ENCODE results near the gene AQP11.
"Not testable (repeated sequence)": the region's sequence is repeated elsewhere in the genome, so short reads cannot be mapped to it uniquely, and the experiment has no call there.

Gene AQP11, protein sequence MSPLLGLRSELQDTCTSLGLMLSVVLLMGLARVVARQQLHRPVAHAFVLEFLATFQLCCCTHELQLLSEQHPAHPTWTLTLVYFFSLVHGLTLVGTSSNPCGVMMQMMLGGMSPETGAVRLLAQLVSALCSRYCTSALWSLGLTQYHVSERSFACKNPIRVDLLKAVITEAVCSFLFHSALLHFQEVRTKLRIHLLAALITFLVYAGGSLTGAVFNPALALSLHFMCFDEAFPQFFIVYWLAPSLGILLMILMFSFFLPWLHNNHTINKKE

DNA sequence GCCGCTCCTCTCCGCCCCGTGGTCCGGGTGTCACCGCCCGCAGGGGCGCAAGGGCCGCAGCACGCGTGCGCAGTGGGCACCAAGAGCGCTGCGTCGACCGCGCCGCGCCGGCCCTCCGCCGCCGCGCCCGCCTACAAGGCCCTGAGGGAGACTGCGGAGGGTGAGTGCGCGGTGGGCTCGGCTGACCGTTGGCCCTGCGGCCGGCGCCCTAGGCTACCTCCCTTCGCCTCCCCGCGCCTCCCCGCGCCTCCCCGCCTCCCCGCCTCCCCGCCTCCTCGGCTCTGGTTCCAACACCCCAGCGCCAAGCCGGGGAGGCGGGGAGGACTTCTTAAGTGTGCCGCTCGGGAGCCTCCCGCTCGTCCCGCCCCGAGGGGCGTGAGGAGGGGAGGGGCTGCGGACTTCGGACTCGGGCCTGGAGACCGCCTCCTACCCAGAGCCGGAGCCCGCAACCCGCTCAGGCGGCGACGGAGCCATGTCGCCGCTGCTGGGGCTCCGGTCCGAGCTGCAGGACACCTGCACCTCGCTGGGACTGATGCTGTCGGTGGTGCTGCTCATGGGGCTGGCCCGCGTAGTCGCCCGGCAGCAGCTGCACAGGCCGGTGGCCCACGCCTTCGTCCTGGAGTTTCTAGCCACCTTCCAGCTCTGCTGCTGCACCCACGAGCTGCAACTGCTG, at the start of gene AQP11:
TSS of gene AQP11 (plus strand) at position 433 of the 673 bp plus-strand sequence. CDS start at position 473, 40 bp downstream.
- peak in 54 of 56 donors; percentile 39 to 91 (median 77) for DNase-seq

DNA sequence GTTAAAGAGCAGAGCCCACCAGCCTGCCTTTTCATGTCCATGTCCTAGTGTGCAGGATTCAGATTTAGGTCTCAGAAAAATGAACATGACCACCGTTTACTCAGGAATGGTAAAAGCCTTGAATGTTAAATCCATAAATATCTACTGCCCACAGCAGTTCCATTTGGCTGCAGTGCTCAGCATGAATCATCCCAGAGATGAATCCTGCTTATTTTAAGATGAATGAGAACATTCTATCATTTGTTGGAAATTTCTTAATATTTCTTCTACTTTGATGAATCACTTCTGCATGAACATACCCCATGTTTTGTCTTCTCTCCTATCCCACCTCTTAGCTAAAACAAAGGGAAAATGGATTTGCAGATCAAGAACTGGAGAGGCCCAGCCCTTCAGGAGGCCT, 47.5 kb upstream of the AQP11 start:
- no peak for DNase-seq

DNA sequence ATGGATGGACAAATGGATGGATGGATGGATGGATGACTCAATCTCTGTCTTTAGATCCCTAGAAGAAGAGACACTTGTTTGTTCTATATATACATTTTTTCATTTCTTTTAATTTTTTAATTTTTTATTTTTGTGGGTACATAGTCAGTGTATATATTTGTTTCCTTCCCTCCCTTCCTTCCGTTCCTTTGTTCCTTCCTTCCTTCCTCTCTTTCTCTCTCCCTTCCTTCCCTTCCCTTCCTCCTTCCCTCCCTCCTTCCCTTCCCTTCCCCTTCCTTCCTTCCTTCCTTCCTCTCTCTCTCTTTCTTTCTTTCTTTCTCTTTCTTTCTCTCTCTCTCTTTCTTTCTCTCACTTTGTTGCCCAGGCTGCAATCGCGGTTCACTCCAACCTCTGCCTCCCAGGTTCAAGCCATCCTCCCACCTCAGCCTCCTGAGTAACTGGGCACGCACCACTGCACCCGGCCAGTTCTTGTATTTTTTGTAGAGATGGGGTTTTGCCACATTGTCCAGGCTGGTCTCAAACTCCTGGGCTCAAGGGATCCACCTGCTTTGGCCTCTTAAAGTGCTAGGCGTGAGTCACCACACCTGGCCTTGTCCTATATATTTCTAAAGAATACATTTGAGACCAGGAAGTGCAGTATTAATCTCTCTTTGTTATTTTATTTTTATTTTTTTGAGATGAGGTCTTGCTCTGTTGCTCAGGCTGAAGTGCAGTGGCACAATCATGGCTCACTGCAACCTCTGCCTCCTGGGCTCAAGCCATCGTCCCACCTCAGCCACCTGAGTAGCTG, 42.5 kb upstream of the AQP11 start:
- DNase-seq, result no peak

DNA sequence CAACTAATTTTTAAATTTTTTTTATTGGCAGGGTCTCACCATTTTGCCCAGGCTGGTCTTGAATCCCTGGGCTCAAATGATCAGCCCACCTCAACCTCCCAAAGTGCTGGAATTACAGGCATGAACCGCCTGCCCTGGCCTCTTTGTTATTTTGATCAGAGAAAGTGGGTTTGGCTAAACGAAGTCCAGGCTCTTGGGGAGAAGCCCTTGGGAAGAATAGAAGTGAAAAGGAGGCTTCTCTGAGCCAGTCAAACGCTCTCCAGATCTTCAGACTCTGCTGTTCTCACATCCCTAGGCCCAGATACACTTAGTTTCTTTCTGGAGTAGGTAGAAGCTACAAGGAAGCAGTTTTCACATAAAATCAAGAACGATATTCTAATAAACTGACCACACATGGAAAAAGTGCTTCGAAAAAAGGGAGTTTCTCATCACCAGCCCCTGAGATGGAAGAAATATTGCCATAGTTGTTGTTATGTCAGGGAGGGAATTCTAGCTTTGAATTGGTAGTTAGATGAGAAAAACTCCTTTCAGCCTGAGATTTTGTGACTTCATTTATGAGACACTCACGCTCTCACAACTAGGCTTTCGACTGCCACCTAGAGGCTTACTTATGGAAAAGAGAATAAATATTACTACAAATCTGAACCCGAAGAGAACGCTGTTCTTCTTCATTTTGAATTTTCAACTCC, 41.7 kb upstream of the AQP11 start:
- DNase-seq, result peak in 23 of 56 donors; percentile 4 to 67 (median 22)

DNA sequence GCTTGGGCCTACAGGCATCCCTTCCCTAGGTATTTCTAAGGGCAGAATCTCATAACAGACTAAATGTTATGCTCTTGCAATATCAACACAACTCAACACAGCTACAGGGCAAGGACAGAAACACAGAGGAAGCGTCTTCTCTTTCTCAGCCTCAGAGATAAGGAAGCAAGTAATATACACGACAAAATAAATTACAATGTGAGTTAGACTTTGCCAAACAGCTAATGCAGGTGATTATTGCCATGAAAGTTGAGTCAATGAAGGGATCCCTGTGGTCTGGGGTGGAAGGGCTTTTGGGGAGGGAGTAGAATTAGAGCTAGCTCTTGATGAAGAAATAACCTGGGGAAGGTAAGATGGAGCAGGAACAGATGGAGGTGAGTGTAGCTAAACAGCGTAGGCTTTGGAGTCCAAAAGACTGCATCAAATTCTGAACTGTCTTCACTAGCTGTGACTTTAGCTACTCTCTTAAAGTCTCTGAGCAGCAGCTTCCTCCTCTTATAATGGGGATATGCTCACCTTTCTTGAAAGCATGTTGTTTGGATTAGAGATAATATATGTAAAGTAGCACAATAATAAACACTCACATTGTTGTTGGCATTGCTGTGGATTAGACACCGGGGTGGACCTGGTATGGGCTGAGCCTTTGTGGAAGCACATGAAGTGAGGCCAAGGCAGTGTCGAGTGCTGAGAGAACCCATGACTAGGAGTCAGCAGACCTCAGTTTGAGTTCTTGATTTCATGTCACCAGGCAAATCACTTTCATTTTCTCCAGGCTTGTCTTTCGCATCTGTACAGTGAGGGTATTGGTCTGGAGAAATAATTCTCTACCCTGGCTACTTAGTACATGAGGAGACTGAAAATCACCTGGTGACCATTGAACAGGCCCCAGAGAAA, 41.0 kb upstream of the AQP11 start:
- peak in 3 of 56 donors; percentile 16 to 49 (median 43) for DNase-seq

DNA sequence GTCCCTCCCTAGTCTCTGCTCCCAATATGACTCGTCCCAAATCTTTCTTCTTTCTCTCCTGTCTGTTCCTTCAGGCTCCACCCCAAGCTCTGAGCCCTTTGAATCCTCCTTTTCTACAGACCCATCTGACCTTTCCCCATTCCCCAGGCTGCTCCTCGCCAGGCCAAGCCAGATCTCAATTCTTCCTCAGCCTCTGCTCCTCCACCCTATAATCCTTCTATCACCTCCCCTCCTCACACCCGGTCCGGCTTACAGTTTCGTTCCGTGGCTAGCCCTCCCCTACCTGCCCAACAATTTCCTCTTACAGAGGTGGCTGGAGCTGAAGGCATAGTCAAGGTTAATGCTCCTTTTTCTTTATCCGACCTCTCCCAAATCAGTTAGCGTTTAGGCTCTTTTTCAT, 38.3 kb upstream of the AQP11 start:
- DNase-seq, result not testable (repeated sequence)

DNA sequence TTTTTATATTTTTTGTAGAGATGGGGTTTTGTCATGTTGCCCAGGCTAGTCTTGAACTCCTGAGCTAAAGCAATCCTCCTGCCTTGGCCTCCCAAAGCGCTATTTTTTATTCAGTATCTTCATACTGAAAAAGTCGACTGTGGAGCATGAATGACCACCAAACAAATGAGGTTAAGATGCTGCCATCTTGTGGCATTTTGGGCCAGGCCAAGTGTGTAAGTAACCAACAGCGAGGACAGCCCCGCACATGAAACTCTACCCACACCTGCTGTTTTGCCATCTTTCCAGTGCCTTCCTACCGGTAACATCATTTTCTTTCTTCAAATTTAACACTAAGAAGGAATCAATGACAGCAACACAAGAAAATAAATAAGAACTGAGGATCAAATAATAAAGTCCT, 32.2 kb upstream of the AQP11 start:
- DNase-seq, result peak in 10 of 56 donors; percentile 1 to 16 (median 6)

DNA sequence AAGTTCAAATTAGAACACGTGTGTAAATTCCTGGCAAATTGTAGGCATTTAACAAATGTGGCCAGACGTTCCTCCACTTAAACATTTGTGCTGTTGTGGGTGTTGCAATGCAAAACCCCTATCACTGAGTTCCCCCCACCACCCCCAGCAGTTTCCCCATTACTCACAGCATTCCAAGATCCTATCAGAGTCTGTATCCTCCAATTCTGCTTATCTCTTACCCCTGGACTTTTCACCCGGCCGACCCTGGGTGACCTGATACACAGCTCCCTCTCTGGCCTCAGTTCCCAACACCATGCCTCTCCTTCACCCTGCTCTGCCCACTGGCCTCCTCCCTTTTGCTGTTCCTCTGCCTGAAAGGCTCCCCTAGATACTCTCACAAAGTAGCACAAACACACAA, 31.4 kb upstream of the AQP11 start:
- no peak for DNase-seq

DNA sequence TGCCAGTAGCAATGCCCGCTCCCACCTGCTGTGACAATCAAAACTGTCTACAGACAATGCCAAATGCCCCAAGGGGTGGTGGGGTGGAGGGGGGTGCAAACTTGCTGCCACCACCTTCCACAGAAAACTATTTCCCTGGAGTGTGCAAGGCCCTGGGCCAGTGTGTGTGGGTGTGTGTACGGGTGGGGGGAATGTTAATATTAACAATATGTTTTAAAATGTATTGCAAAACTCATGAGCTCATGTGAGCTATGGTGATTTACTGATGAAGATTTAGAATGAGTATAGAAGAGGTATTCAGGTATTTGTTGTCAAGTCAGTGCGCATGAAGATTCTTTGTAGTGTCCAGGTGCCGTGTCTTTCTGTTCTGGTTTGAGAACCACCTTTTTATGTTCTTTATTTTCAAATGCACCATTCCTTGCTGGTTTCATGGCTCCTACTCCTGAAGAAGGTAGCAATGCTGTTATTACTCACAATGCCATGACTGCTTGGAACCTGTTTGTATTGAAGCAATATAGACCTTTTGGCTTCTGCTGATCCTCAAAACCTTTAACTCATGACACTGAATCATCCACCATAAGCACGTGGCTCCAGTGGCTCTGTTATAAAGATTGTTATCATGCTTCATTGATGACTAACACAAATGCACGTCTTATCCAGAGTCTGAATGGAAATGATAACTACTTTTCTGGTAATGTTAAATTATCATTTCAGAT, 29.9 kb upstream of the AQP11 start:
- peak in 1 of 56 donors; percentile 30 for DNase-seq

DNA sequence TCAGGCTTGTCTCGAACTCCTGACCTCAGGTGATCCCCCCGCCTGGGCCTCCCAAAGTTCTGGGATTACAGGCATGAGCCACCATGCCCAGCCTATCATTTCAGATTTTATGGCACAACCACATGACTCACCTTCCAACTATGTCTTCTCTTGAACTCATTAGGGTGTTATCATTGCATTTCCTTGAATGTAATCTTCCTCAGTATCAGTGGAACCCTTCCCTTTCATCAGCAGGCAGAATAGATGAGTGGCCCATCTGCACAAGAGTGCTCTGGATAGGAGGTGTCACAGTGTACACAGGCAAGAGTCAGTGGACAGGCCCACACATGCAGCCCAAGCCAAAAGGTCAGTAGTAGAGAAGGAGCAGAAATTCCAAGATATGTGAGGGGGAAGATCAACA, 29.1 kb upstream of the AQP11 start:
- DNase-seq, result no peak

DNA sequence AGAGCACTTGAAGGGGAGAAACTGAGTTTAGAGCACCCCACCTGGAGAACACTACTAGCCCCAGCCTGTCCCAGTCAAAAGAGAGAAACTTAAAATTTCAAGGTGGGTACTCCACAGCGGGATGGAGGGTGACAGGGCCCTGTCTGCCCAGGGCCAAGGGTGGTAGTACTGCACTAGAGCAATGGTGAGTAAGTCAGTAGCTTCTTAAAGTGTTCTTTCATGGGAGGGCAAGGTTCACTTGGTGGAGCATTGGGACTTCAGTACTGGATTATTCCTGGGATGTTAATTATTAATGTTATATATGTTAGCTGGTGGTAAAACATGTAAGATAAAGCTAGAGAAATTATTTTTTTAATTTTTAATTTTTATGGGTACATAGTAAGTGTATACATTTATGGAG, 28.5 kb upstream of the AQP11 start:
- no peak for DNase-seq

DNA sequence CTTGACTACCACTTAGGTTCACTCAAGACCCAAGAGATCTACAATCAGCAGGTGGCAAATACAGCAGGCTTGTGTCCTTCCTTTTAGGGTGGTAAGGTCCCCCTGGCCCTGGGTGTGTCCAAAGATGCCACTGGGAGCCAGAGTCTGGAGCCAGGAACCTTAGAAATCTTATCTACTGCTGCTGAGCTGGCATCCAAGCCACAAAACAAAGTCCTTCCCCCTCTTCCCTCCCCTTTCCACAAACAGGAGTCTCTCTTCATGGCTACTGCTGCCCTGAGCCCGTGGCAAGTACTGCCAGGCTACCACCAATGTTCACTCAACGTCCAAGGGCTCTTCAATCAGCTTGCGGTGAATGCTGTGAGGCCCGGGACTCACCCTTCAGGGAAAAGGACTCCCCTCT, 21.4 kb upstream of the AQP11 start:
- DNase-seq, result no peak

DNA sequence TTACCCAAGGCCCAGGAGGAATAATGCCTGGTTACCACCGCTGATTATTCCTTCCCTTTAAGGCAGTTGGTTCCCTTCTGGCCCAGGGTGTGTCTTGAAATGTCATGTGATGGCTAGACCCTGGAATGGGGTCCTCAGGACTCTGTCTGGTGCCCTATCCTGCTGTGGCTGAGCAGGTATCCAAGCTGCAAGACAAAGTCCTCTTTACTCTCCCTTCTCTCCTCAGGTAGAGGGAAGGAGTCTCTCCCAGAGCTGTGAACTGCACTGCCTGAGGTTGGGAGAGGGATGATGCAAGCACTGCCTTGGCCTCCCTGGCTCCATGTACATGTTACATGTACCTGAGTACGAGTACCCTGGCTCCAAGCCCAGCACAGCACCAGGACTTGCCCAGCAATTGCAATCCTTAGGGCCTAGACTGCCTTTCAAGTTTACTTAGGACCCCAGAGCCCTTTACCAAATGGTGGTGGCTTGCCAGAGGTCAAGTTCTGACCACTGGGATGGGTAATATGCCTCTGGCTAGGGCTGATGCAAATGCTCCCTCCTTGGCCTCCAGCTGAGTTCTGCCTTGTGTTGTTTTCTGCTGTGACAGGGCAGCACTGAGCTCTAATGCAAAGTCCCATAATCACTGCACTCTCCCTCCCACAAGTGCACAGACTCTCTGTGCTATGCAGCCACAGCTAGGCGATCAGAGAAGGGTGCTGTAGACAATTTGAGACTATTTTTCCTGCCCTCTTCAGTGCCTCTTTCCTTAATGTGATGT, 20.7 kb upstream of the AQP11 start:
- no peak for DNase-seq

DNA sequence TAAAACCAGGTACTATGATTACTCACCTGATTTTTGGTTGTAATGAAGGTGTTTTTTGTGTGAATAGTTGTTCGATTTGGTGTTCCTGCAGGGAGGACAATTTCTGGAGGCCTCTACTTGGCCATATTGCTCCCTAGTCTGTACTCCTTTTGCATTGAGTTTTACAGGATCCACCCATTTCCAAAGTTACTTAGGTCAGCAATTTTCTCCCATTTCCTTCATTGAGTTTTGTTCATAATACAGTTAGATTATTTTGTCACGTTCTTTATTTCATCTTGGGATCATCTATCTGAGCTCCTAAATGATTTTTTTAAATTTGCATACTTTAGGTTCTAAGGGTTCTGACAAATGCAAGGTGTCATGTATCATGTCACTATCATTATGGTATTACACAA, 20.1 kb upstream of the AQP11 start:
- no peak for DNase-seq

DNA sequence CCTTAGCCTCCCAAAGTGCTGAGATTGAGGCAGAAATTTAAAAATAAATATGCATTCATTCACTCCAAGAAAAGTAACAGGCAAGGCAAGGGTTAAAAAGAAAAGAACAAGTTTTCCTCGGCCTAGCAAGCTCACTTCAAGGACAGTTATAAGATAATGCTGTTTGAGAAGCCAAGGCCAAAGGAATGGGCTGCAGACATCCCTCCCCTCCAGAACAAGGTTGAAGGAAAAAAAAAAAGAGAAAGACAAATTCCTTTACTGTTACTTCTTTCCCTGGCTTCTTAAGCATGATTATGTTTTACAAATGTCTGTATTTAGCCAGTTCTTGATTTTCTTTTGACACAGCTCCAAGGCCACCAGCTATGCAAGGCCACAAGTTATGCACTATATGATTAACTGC, 18.9 kb upstream of the AQP11 start:
- not testable (repeated sequence) for DNase-seq

DNA sequence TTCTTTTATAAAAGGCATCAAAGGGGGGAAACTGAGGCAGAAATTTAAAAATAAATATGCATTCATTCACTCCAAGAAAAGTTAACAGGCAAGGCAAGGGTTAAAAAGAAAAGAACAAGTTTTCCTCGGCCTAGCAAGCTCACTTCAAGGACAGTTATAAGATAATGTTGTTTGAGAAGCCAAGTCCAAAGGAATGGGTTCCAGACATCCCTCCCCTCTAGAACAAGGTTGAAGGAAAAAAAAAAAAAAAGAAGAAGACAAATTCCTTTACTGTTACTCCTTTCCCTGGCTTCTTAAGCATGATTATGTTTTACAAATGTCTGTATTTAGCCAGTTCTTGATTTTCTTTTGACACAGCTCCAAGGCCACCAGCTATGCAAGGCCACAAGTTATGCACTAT, 14.3 kb upstream of the AQP11 start:
- not testable (repeated sequence) for DNase-seq

DNA sequence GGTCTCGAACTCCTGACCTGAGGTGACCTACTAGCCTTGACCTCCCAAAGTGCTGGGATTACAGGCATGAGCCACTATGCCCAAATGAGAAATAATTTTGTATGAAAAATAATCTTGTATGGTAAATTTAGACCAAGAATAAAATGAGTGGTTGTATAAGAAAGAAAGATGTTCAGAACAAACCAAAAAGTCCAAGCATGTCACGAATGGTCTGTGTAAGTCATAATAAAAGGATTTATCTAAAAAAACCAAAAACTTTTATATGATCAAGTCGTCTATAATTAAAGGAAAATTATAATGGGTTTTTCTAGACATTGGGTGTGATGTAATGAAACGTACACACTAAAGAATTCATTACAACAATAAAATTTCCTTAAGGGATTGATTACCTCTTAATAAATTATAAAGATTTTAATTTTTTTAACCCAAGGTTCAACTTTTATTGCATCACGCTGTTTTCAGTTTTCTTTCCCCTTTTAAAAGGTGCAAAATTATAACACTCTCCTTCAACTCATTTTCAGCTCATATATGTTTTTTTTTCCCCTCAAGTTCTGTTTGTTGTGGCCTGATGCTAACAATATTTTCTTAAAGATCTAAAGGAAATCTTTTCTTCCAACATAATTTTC, 8.9 kb upstream of the AQP11 start:
- no peak for DNase-seq

DNA sequence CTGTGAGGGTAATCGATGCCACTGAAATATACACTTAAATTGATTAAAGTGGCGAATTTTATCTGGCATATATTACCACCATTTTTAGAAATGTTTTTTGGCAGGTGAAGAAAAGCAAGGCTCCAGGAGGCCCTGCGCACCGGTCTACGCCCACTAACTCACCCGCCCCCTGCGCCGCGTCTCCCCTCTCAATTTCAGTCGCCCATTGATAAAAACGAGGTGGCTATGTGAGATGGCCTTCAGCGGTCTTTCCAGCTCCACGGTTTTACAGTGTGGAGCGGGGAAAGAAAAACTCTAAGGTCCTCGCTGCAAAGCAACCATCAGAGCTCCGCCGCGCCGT, 602 bp upstream of the AQP11 start:
- no peak for DNase-seq
